Measurements from ENCODE around the gene TMEM154.

The TMEM154 gene, protein sequence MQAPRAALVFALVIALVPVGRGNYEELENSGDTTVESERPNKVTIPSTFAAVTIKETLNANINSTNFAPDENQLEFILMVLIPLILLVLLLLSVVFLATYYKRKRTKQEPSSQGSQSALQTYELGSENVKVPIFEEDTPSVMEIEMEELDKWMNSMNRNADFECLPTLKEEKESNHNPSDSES

DNA sequence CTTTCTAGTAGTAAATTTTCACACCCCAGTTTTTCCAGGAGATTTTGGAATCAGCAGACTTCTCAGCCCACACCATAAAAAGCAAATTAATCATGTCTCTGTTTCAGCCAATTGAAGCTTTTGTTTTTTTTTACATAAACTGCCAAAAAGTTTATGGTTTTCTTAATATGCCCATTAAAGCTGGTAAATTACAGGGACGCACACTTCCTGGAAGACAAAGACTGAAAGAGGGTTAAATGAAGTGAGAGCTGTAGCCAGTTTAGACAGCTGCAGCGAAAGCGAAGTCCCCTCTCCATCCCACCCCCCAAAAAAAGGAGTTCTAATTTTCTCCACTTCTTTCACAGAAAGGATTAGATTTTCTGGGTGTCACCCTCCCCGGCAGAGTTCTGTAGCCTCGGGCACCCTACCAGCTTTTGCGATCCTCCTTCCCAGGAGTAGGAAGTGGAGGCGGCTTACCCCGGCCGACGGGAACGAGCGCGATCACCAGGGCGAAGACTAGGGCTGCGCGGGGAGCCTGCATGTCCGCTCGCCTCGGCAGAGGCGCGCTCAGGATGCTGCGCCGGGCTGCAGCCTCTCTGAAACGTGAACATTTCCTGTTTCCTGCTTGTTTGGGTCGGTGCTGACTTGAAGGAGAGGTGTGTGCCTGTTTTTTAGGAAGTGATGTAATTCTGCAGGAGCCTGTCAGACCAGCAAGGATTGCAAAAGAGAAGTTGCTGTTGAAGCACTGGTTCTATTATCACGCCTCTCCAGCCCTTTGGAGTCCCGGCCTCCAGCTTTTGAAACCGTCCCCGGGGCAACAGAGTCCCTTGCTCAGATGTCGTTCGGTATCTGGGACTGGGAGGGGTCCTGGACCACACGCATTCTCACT lies at the start of gene TMEM154:
Gene TMEM154, minus strand, starts transcription at position 584 of the 868 bp plus-strand sequence. Its CDS starts 64 bp downstream, at position 520.
- peak; percentile 80 for DNase-seq

- no peak for DNase-seq
Observed at GRCh38 chr4:152729466-152729865, 49.7 kb upstream of the TMEM154 start.

GRCh38 chr4:152728343-152728742 lies 48.5 kb upstream of the TMEM154 start:
- DNase-seq, result no peak

DNA sequence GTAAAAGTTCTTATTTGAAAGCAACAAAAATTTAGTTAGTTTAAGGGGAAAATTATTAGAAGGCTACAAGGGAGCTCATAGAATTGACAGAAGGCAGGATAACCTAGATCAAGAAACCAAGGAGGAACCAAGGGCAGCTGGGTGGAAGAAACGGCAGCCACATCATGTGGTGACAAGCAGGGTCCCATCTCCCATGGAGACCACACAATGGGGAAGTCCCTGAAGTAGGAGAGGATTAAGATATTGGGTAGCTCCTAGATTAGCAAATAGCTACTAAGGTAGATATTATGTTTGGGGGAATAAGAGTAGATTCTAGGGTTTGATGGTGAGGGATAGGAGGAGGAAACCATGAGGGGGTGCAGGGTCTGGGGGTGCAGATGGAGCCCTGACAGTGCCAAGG lies 48.0 kb upstream of the TMEM154 start:
- DNase-seq, result no peak

GRCh38 chr4:152724494-152724893 lies 44.7 kb upstream of the TMEM154 start:
- DNase-seq, result no peak

- DNase-seq, result no peak
Observed at GRCh38 chr4:152723236-152723635, 43.4 kb upstream of the TMEM154 start.

DNA sequence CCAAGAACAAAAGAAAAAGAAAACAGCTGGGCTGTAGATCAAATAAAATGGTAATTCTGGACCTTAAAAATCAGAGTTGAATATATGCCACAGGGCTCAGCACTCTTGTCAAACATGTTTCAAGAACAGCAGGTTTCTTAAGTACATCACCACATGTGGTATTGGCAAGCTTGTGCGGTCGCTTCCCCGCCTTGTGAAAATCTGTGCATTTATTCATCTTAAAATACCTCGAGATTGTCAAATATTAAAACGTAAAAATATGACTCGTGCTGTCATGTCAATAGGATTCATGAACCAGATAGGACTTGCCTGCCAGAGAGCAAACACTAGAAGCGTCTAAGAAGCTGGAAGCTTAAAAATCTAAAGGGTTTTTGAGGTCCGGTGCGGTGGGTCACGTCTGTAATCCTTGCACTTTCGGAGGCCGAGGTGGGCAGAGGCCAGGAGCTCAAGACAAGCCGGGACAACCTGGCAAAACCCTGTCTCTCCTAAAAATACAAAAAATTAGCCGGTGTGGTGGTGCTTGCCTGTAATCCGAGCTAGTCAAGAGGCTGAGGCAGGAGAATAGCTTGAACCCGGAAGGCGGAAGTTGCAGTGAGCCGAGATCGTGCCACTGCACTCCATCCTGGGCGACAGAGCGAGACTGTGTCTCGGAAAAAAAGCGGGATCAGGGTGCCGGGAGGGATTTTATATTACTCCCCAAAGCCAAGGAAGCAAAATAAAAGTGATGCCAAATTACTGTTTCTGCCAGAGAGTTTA lies 40.2 kb upstream of the TMEM154 start:
- DNase-seq, result no peak

- no peak for DNase-seq
Observed at GRCh38 chr4:152719291-152719690, 39.5 kb upstream of the TMEM154 start.

GRCh38 chr4:152715076-152715475 lies 35.3 kb upstream of the TMEM154 start:
- no peak for DNase-seq

DNA sequence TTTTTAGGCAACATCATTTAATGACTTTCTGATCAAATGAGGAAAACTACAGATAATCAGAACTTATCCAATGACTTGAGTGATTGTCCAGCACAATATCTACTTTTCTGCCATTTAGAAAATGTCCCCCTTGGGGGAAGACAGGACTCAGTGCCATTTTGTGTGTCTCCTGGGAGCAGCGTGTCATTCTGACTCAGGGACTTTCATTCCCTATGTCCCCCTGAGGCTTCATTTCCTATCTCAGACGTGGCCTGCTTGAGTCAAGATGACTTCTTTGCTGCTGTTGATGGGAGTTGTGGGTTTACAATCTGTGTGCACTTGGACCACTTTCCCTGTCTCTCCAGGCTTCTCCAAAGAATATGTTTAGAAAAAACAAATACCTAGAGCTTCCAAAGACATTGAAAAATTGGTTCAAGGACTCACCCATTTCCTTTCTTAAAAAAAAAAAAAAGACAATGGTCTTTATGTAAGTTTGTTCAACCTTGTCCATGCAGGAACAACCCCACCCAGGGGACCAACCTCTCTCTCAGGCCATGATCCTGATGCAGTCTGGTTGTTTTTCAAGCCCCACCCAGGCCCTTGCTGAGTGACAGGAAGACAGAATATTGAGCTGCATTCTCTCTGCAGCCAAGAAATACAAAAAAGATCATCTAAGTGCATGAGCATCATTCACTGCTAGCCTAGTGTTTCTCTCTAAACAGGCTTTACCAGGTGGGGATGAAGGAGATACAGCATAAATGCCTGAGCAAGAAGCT lies 34.3 kb upstream of the TMEM154 start:
- no peak for DNase-seq

GRCh38 chr4:152709675-152710438 lies 30.1 kb upstream of the TMEM154 start:
- no peak for DNase-seq

DNA sequence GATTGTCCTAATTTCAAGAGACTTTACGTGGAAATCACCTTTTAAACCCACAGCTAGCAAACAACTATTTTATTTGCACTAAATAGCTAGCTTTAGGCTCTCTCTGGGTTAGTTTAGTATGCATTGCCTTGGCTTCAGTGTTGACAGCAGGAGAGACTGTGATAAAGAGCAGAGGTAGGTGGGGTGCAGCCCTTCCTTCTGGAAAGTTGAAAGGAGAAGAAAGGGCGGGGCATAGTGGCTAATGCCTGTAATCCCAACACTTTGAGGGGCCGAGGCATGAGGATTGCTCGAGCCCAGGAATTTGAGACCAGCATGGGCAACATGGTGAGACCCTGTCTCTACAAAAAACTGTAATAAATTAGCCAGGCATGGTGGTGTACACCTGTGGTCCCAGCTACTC lies 29.0 kb upstream of the TMEM154 start:
- no peak for DNase-seq

DNA sequence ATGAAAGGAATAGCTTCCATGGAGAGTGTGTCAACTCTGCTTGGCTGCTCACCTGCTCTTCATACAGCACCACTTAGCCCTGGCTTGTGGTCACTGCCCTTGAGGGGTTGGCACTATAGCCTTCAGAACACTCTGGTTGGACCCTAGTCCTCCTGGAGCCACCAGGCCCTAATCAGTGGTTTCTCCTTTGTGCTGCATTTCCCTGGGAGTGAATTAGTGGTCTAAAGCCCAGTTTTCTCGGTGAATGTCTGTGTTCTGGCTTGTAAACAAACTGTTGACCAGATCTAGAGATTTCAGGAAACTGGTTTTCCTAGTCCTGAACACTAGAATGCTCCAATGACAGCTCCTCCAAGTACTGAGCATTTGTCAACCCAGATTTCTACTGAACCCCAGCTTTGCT lies 28.6 kb upstream of the TMEM154 start:
- no peak for DNase-seq

- DNase-seq, result no peak
Observed at GRCh38 chr4:152707632-152708031, 27.8 kb upstream of the TMEM154 start.

DNA sequence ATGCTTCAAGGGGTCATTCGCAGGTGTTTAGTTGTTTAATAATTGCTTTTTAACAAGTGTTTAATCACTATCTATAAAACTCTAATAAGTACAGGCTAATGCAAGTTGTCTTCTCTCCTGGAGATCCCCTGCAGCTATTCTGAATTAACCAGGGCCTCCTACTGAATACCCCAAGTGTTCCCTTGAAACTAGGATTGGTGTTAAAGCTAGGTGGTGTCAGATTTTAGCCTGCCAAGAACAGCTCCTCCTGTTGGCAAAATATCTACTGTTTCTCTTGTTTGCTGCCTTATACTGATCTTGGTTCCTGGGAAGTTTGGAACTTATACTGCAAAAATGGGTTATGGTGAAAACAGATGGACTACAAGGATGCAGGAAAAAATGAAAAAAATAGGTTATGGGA lies 26.1 kb upstream of the TMEM154 start:
- DNase-seq, result no peak

DNA sequence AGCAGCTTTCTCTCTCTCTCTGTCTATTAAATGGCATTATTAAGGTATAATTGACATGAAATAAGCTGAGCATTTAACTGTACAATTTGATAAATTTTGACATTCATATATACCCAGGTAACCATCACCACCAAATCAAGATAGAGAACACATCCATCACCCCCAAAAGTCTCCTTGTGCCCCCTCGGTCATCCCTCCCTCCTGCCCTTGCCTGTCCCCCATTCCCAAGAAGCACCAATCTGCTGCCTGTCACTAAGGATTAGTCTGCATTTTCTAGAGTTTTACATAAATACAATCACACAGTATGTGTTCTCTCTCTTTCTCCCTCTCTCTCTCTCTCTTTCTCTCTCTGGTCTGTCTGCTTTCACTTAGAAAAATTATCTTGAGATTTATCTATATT lies 25.0 kb upstream of the TMEM154 start:
- DNase-seq, result no peak

DNA sequence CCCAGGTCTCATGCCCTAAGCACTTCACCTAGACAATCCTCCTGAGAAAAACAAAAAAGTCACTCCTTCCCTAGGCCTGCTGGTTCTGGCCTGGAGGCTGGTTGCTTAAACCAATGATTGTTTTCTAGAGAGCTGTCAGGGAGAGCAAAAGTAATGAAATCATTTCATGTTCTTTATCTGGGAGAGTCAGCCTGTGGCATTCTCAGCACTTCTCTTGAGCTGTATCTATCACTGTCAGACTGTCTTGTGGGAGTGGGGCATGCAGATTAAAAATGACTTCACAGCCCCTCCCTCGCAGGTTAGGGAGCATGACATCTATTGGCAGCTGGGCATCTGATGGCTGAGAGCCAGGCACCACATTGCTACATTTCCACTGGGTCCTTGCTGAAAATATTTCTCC lies 20.4 kb upstream of the TMEM154 start:
- no peak for DNase-seq

DNA sequence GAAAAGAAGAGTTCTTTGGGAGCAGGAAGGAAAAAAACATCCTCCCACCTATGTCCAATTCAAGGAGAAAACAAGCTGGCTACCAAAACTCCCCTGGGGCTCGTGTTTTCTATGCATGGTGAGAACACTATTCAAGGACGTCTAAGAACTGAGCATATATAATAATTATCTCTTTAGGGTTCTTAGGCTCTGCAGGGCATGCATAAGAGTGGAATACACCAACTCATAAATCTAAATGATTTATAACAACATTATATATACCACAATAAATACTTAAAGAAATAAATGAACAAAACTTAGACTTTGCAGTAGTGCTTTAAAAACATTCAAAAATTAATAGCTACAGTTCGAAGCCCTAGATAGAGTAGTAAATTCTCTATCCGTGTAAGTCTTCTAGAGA lies 19.5 kb upstream of the TMEM154 start:
- DNase-seq, result no peak

DNA sequence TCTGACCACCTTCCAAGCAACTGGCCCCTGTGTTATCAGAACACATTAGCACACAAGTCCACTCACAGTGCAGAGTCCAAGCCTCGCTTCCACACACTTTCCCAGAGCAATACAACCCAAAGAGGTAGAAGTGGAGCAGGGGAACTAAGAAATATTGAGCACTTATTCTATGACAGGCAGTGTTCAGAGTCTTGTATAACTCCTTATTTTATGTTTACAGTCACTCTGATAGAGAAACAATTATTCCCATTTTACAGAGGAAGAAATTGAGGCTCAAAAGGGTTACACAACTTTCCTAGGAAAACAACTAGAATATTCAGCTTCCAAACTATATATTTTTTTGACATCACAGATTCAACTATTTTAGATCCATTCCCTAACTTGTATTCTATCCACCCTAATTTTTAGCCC lies 18.3 kb upstream of the TMEM154 start:
- no peak for DNase-seq

DNA sequence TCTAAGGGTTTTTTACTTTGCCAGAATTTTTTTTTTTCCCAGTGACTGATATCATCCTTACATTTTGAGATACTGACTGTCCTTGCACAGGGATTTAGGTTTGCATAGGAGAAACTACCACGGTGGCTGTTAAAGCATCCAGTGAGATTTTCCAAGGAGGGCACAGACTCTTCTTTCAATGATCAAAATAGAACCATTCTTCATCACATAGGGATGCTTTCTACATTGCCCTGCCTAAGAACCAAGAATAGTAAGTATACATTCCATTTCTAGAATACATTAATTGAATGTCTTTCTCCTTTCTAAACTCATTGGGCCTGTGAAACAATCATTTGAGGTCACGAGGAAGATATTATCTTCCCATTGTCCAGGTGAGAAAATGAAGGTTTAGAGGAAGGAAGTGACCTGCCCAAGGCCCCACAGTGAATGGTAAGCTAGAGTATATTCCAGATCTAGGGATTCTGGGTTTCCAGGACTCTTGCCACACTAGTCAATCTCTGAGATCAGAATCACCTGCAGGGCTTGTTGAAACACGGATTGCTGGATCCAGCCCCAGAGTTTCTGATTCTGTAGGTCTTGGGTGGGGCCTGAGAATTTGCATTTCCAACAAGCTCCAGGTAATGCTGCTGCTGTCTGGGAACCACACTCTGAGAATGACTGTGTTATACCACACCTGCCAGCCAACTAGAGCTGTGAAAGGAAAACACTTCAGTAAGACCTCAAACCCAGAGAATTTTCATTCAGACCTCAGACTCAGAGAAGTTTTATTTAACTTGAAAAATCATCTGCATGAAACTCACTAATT lies 17.7 kb upstream of the TMEM154 start:
- no peak for DNase-seq

GRCh38 chr4:152696764-152697261 lies 17.0 kb upstream of the TMEM154 start:
- DNase-seq, result peak; percentile 58

Measured in CD4-positive, alpha-beta T cell treated with Interleukin-12 subunit alpha and Interleukin-12 subunit beta, for 1 hour (primary cell).